SKM-1 (cell line): ENCODE results near the gene ADRB1.

Experiments
- DNase-seq: peaks from one replicate; lab custom pipeline; 2025; ENCODE audit not compliant: unreplicated experiment; lab: John Stamatoyannopoulos, UW

Gene ADRB1

DNA sequence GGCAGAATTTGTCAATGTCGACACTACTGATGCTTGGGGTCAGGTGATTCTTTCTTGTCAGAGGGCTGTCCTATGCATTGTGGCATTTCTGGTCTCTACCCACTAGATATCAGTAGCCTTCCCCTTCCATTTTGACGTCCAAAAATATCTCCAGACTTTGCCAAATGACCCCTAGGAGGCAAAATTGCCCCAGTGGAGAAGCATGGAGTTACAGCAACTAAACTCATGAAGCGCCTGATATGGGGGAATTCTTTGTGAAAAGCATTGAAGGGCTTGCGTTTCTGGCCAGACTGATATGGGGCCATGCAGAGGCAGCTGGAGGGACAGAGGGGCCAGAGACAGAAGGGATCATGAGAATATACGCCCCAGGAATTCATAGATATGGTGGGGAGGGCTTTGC is 43.6 kb downstream of the ADRB1 start:
- no peak for DNase-seq

DNA sequence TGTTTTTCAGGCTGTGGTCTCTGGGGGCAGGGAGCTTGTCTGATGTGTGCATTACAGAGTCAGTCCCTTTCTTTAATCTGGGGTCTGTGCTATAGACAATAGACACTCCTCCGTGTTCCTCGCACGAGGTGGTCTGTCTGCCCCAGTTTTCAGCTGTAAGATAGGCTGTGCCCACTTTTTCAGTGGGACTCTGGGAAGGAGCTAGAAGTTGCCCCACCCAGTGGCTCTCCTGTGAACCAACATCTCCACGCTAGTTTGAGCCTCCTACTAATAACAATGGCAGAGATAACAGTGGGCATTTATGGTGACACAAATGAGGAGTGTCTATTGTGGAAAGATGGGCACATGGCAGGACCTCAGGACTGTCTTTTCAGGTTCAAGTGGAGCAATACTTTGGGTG is 44.0 kb downstream of the ADRB1 start:
- DNase-seq: no peak

DNA sequence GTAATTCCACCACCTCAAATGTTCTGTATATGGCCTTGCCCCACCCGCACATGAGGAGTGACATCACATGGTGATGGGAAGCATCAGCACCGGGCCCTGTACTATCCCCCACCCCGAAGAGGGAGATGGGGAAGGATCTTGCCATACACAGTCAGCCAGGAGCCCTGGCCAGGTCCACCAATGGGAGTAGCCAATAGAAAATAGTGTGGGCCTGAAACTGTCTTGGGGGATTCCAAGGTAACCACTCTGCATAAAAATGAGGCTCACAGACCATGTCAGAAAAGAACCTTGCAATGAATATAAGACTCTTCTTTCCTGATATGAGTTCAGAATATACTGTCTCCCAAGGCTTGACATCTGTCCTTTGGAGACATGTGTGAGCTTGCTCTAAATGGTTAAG is 51.1 kb downstream of the ADRB1 start:
- no peak for DNase-seq

DNA sequence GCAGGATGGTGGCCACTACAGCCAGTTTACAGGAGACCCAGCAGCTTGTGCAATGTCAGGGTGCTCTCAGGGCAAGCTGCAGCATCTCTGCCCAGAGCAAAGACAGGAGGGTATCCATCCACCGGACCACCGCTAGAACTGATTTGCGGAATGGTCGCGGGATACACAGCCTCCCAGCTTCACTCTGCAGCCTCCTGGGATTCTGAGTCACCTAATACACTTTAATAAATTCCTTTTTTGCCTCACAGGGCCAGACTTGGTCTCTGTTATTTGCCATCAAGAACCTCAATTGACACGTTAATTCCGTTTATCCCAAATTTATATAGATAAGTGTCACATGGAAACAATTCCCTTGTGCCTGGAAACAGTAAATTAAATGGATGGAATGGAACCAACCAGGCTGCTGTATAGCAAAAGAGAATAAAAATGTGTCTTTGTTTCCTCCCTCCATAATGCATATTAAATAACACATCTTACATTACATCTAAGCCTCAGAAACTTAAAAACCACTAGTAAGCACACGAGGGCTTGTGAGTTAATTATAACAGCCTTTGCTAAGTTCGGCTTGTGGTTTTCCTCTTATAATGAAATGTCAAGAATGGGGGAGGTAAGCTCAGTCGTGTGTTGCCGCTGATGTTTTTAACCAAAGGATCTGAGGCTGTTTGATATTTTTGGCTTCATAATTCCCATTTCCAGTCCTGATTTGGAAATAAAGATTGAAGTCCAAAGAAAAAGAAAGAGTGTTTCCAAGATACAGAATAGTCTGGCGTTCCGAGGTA is 52.1 kb downstream of the ADRB1 start:
- DNase-seq: no peak
